Fibroblast of pulmonary artery (primary cell): ENCODE data around the gene ARHGEF1.
A peak's percentile ranks its signal among the peaks of the same experiment; 100 is the strongest.
"Not testable (repeated sequence)": the region's sequence is repeated elsewhere in the genome, so short reads cannot be mapped to it uniquely, and the experiment has no call there.

Experiments
- DNase-seq: peaks from one replicate; pipeline ENCODE4 v3.0.0-alpha.2; 2010; ENCODE audit warnings: low read depth
- H3K4me3 ChIP-seq: replicated peaks from 2 replicates; pipeline ENCODE4 v1.5.1; 2011; ENCODE audit warnings: low read depth, mild to moderate bottlenecking, control low read depth, low read length, moderate library complexity
- TF ChIP-seq, protein P1 (sequence below): IDR thresholded peaks from 2 replicates; pipeline ENCODE4 v1.5.1; 2011; ENCODE audit warnings: mild to moderate bottlenecking, control low read depth, low read length, inconsistent platforms; ENCODE audit errors: missing control alignments

The ARHGEF1 gene

DNA sequence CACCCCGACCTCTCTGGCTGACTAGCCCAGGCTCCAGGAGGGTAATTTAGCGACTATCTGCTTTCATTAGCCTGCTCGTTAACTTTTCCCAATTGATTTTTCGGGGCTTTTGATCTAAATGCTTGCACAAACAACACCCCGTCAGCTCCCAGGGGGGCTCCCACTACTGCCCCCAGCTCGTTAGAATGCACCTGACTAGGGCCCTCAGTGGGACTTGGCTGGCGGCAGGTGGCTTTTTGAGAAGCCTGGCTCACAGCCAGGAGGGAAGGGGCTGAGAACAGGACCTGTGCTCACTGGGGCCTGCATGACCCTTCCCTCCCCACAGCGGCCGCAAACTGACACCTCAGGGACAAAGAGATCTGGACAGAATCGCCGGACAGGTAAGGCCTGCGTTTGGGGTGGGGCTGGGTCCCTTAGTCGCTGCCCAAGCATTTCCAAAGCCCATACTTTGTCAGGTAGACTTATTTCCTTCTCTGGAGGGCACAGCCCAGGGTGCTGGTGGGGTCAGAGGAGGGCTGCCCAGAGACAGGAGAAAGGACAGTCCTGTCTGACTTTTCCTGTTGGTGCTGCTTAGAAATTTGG is 13.5 kb upstream of the ARHGEF1 start:
- H3K4me3 ChIP-seq = no peak overlapping the region
- DNase-seq = no peak
- TF ChIP-seq, protein P1, sequence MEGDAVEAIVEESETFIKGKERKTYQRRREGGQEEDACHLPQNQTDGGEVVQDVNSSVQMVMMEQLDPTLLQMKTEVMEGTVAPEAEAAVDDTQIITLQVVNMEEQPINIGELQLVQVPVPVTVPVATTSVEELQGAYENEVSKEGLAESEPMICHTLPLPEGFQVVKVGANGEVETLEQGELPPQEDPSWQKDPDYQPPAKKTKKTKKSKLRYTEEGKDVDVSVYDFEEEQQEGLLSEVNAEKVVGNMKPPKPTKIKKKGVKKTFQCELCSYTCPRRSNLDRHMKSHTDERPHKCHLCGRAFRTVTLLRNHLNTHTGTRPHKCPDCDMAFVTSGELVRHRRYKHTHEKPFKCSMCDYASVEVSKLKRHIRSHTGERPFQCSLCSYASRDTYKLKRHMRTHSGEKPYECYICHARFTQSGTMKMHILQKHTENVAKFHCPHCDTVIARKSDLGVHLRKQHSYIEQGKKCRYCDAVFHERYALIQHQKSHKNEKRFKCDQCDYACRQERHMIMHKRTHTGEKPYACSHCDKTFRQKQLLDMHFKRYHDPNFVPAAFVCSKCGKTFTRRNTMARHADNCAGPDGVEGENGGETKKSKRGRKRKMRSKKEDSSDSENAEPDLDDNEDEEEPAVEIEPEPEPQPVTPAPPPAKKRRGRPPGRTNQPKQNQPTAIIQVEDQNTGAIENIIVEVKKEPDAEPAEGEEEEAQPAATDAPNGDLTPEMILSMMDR = no peak

DNA sequence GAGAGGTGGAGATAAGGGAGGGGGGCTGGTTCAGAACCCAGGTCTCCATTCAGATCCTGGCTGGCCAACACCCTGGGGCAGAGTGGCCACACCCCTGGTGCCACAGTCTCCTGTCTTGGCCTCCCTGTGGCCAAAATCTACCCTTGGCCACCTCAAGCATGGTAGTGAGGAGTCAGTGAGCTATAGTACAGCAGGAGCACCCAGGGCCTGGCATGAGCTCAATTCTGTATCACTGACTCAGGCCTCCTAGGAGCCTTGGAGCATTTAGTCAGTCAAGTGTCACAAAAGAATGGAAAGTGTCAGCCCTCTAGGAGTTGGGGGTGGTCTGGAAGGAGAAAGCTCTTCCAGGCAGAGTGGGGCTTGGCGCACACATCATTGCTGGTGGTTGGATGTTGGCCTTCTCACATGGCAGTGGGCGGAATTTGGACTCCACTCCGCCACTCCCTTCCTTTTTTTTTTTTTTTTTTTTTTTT is 12.5 kb upstream of the ARHGEF1 start:
- DNase-seq = peak; percentile 29
- no peak overlapping the region for H3K4me3 ChIP-seq
- TF ChIP-seq, protein P1 = no peak

DNA sequence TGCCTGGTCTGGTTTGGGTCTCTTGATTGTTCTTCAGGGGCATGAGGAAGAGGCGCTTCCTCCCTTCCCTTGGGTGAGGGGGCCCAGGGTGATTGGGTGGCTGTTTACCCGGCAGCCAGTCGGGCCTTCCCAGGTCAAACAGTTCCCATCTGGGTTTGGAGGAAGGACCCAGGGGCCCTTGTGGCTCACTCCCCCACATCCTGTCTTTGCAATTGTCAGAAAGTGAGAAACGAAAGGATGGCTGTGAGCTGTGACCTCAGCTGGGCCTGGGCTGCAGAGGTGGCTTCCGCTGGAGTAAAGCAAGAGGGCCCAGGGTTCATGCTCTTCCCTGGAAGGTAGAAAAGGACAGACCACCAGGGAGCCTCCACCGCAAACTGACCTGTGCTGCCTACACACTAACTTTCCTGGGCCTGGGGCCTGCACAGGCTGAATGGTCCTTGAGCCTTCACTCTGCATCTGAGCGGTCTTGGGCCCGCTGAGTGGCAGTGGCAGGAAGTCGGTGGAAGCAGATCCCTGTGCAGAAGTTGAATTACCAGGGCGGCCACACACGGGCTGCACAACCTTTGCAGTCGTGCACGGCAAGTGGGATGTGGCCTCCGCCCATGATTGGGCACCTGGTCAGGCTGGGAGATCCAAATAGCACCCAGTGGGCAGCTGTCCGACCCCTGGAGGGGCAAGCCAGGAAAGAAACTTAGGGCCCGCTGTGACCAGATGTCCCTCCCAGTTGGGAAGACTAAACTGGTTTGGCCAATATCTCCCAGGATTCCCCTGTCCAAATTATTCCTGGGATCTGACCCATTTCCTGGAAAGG is 11.2 kb upstream of the ARHGEF1 start:
- H3K4me3 ChIP-seq = no peak overlapping the region
- no peak for DNase-seq
- TF ChIP-seq, protein P1 = no peak

DNA sequence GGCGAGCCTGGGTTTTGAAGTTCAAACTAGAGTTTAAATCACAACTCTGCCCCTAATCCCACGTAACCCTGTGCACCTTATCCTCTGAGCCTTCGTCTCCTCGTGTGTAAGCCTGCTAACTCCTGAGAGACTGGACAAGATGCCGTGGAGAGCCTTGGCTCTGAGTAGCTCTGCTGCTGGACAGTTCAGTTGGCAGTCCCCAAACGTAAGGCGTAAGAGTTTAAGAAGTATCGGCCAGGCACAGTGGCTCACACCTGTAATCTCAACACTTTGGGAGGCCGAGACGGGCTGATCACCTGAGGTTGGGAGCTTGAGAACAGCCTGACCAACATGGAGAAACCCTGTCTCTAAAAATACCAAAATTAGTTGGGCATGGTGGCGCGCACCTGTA is 10.6 kb upstream of the ARHGEF1 start:
- TF ChIP-seq, protein P1 = no peak
- DNase-seq = no peak
- no peak overlapping the region for H3K4me3 ChIP-seq

DNA sequence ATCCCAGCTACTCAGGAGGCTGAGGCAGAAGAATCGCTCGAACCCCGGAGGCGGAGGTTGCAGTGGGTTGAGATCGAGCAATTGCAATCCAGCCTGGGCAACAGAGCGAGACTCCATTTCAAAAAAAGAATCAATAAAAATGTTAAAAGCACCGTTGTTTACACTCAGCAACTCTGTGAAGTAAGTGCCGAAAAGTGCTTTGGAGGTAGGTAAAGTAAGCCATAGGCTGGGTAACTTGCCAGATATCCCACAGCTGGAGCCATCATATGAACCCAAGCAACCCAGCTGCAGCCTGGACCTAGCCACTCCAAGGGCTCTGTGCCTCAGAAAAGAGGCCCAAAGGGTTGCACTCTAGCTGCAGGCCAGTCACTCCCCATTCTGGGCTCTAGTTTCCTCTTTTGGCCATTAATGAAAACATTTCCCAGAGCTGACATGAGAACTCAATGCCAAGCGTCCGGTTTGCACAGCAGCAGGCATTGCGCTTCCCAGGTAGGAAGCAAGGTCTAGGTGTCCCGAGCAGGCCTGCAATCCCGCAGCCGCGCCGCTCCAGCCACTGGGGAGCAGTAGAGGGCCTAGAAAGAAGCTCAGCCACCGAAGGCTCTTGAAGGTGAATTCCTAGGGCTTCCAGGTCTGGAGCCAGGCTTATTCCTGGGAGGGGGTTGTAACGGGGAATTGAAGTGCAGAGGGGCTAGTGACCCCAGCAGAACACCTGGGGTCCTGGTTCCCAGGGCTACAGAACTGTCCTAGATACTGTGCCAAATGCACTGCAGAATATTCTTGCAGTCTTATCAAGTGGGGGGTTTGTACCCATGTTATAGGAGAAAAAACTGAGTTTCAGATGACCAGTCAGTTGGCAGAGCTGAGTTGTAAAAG is 10.0 kb upstream of the ARHGEF1 start:
- TF ChIP-seq, protein P1 = peak; percentile 71
- DNase-seq = peak; percentile 67
- H3K4me3 ChIP-seq = no peak overlapping the region

DNA sequence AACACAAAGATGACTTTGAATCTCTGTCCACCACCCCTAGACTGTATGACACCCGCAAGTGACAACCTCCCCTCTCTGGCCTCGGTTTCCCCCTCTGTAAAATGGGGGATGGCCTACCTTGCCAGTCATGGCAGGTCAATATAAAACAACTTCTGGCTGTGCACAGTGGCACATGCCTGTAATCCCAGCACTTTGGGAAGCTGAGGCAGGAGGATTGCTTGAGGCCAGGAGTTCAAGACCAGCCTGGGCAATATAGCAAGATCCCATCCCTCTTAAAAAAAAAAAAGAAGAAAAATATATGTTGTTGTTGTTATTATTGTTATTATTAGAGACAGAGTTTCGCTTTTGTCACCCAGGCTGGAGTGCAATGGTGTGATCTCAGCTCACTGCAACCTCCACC is 7.0 kb upstream of the ARHGEF1 start:
- not testable (repeated sequence) for H3K4me3 ChIP-seq, DNase-seq
